HG03039 (cell line): ENCODE data around the gene NOX3.
"Not testable (repeated sequence)": the region's sequence is repeated elsewhere in the genome, so short reads cannot be mapped to it uniquely, and the experiment has no call there.

ENCODE experiments used
- ATAC-seq: cut with Tn5 transposase; IDR thresholded peaks from one replicate; pipeline ENCODE4 v1.9.1; 2021; ENCODE audit warnings: mild to moderate bottlenecking, moderate library complexity; ENCODE audit not compliant: unreplicated experiment

Gene NOX3

GRCh38 chr6:155470979-155471616 is 15.5 kb upstream of the NOX3 start:
- ATAC-seq: not testable (repeated sequence)

- not testable (repeated sequence) for ATAC-seq
Measured at GRCh38 chr6:155468543-155468942, 12.9 kb upstream of the NOX3 start.

GRCh38 chr6:155466539-155466938 is 10.9 kb upstream of the NOX3 start:
- ATAC-seq: no peak

GRCh38 chr6:155461556-155461955 is 5.9 kb upstream of the NOX3 start:
- ATAC-seq: no peak

GRCh38 chr6:155454471-155454870 is 1.2 kb downstream of the NOX3 start:
- no peak for ATAC-seq

GRCh38 chr6:155454008-155454407 is 1.6 kb downstream of the NOX3 start:
- no peak for ATAC-seq

- no peak for ATAC-seq
Measured at GRCh38 chr6:155452576-155452975, 3.1 kb downstream of the NOX3 start.

GRCh38 chr6:155451530-155451929 is 4.1 kb downstream of the NOX3 start:
- not testable (repeated sequence) for ATAC-seq

GRCh38 chr6:155450240-155450581 is 5.4 kb downstream of the NOX3 start:
- no peak for ATAC-seq

- no peak for ATAC-seq
Measured at GRCh38 chr6:155449450-155450239, 6.0 kb downstream of the NOX3 start.

- no peak for ATAC-seq
Measured at GRCh38 chr6:155448668-155449449, 6.8 kb downstream of the NOX3 start.

- ATAC-seq: no peak
Measured at GRCh38 chr6:155447949-155448348, 7.7 kb downstream of the NOX3 start.

- no peak for ATAC-seq
Measured at GRCh38 chr6:155444952-155445903, 10.4 kb downstream of the NOX3 start.

GRCh38 chr6:155444120-155444917 is 11.3 kb downstream of the NOX3 start:
- ATAC-seq: no peak

- ATAC-seq: no peak
Measured at GRCh38 chr6:155443168-155443567, 12.5 kb downstream of the NOX3 start.

- ATAC-seq: no peak
Measured at GRCh38 chr6:155442562-155442961, 13.1 kb downstream of the NOX3 start.

- ATAC-seq: no peak
Measured at GRCh38 chr6:155441112-155441465, 14.6 kb downstream of the NOX3 start.

- no peak for ATAC-seq
Measured at GRCh38 chr6:155440398-155441111, 15.1 kb downstream of the NOX3 start.

GRCh38 chr6:155439376-155439775 is 16.3 kb downstream of the NOX3 start:
- ATAC-seq: no peak
